NCI-H1417 (cell line): ENCODE results near the gene SYT9.

ENCODE experiments used
- DNase-seq, 3 experiments: peaks; one replicate each; lab custom pipeline; 2025; lab: John Stamatoyannopoulos, UW

Gene SYT9

GRCh38 chr11:7427733-7428132 lies 176.0 kb downstream of the SYT9 start:
- DNase-seq: peak in 1 of 3 experiments; percentile 30

DNA sequence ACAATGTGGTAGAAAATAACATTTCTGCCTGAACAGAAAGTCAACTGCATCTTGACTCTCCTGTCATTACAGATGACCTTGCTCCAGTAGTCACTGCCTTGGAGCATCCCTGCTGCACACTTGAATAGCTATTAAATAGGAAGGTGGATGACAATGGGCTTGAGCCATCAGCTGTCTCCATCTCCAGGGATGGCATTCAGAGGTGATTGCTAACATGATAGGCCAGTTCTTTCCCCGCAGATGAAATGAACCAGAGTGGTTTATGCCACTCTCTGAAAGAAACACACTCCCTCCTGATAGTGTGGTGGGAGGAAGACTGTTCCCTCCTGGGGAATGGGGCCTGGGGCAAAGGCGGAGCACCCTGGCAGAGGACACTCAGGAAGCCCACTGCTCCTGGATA lies 176.5 kb downstream of the SYT9 start:
- DNase-seq: peak in 1 of 3 experiments; percentile 30

GRCh38 chr11:7430496-7430895 lies 178.8 kb downstream of the SYT9 start:
- DNase-seq: no peak

DNA sequence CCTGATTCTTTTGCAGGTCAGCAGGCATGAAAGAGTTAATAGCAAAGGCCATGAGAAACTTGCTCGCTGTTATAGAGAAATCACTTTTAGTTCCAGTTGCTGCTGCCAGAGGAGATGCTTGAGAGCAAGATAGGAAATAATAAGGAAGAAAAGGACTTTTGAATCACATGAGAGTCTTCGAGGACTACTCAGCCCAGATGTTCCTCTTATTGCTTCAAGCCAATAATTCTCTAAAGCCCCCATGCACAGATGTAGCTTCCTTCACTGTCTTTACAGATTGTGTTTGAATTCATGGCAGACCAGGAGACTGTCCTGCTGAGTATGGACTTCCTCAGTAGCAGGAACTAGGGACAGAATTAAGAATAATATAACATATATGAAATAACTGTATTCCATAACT lies 183.5 kb downstream of the SYT9 start:
- DNase-seq: no peak

GRCh38 chr11:7436146-7436545 lies 184.4 kb downstream of the SYT9 start:
- DNase-seq: no peak

GRCh38 chr11:7436657-7437056 lies 185.0 kb downstream of the SYT9 start:
- no peak for DNase-seq

DNA sequence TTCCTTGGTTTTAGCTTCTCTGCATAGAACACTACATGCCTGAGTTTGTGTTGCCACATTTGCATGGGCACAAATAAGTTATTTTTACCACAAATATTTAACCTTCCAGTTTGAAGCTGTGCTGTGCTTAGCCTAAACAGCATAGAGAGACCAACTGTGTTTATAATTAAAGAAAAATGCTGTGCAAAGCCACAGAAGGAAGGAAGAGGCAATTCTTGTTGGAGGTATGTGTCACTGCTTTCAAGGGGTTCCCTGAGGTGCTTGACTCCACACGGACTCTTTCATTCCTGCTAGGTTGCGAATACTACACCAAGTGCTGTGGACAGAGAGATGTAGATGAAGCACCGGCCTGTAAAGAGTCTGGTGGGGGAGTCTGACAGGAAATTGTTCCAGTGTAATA lies 186.0 kb downstream of the SYT9 start:
- DNase-seq: no peak

- no peak for DNase-seq
Measured at GRCh38 chr11:7439746-7440320, 188.1 kb downstream of the SYT9 start.

DNA sequence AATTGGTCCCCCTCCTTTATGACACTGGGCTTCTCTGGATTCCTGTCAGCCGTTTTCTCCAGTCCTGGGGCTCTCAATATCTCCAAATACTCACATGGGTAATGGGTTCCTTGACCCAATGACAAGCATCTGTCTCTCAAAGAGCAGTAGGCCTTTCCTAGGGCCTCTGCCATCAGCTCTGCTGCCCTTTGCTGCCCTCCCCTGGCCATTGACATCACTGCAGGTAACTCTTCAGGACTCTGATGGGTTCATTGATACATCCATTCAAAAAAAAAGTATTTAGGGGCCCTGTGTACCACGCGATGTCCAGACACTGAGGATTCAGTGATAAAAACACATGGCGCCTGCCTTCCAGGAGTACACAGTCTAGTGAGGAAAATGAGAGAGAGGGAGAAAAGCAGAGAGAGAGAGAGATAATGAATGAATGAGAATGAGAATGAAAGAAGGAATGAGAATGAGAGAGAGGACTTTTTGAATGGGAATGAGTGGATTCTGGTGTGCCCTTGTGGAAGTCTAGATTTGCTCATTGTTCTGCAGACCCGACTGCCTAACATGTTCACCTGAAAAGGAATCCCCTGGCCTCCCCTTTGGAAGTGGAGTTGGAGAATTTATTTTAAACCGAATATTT lies 191.0 kb downstream of the SYT9 start:
- peak; percentile 11 to 70 (median 58) for DNase-seq

- peak in 1 of 3 experiments; percentile 19 for DNase-seq
Measured at GRCh38 chr11:7444091-7444981, 192.6 kb downstream of the SYT9 start.

DNA sequence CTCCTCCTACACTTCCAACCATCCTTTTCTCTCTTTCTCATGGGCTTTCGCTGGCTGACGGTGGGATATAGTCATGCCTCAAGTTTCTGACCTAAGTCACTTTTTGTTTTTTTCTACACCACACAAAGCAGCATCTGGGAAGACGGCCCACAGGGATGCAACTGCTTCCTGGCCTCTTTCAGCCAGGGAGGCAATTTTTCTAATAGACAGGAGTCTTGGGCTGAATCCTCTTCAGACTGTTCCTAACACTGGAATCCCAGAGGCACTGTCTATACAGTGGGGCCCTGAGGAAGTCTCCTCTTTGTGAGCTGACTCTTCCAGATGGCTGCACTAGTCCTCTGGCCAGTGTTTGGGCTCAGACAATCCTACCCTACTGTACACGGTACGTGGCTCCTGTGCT lies 193.9 kb downstream of the SYT9 start:
- DNase-seq: no peak

- DNase-seq: no peak
Measured at GRCh38 chr11:7448201-7448600, 196.5 kb downstream of the SYT9 start.

- no peak for DNase-seq
Measured at GRCh38 chr11:7449211-7449840, 197.6 kb downstream of the SYT9 start.

DNA sequence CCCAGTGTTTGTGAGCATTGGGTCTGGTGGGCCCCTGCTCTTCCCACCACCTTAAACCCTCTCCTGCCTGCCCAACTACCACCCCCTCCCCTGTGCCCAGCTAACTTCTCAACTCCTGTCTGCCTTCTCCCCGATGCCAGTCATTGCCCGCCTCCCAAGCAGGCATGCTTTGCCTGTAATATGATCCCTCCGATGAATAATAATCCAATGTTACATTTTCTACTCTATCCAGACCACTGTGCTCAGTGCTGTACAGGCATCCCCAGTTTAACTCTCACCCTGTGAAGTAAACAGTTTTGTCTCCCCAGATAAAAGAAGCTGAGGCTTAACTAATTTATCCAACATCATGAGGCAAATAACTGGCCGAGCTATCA lies 198.1 kb downstream of the SYT9 start:
- no peak for DNase-seq

DNA sequence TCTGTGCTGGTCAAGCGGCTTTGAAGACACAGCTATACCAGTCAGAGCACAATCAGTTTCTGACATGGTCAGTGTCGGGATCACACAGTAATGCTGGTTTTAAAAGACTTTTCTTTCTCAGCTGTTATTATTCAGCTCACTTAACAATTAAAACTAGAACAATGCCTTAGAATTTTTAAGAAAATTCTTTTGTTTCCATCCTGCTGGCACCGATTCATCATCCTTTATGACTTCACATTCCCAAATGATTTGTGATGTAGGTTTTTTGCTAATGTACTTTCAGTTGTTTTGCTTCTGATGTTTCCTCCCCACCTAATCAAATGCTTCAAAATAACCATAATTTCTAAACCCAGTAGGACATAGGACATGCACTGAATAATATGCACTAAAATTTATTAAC lies 199.1 kb downstream of the SYT9 start:
- no peak for DNase-seq

- no peak for DNase-seq
Measured at GRCh38 chr11:7451520-7451919, 199.8 kb downstream of the SYT9 start.

GRCh38 chr11:7451952-7452494 lies 200.3 kb downstream of the SYT9 start:
- DNase-seq: no peak

DNA sequence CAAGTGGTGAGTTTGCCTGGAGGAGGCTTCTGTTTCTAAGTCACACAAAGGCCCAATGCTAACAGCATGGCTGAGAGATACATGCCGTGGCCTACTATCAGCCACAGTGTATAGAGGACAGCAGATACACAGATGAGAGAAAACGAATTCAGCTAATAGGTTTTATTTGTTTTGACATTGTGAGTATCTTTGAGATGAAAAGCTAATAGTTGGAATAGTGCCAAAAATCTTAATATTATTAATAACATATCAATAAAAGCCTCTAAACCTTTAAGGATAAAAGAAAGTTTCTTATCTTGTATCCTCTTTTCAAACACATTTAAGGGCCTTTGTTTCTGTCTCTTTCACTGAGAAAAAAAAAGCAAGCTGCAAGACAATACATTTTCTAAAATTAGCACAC lies 203.2 kb downstream of the SYT9 start:
- DNase-seq: no peak

- DNase-seq: peak in 1 of 3 experiments; percentile 7
Measured at GRCh38 chr11:7457211-7457610, 205.5 kb downstream of the SYT9 start.

- no peak for DNase-seq
Measured at GRCh38 chr11:7462706-7463105, 211.0 kb downstream of the SYT9 start.

GRCh38 chr11:7467652-7468051 lies 215.9 kb downstream of the SYT9 start:
- DNase-seq: no peak

DNA sequence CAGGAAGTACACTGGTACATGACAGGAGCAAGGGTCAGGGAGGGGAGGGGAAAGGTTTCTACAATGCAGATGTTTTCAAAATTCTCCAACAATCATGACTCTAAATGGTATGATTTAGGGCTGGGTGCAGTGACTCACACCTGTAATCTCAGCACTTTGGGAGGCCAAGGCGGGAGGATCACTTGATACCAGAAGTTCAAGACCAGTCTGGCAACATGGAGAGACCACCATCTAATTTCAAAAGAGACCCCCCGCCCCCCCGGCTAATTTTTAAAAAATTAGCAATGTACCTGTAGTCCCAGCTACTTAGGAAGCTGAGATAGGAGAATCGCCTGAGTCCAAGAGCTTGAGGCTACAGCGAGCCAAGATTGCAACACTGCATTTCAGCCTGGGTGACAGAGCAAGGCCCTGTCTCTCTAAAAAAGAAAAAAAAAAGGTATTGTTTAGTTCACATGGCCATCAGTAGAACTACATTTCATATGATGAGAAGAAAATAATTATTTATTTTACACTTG lies 217.7 kb downstream of the SYT9 start:
- no peak for DNase-seq
